Activated CD8-positive, alpha-beta T cell treated with anti-CD3 and anti-CD28 coated beads for 36 hours (primary cell): ENCODE results near the gene PNPO. TPM values are rescaled to one million over a fixed set of nuclear protein-coding genes. Genes with fewer than 3 reads are reported as not detected.
"Not testable (repeated sequence)": the region's sequence is repeated elsewhere in the genome, so short reads cannot be mapped to it uniquely, and the experiment has no call there.

Experiments used
- ATAC-seq: fragments of 200-7000 bp; cut with Tn5 transposase; one replicate; pipeline ENCODE4 v1.10.0; 2021; ENCODE audit warnings: mild to moderate bottlenecking, moderate library complexity
- CTCF ChIA-PET: fragments of 350-600 bp; sonication (Branson Sonifier 250); formaldehyde crosslinking; loops from one replicate; lab custom pipeline; 2021; ENCODE audit warnings: antibody characterized with exemption; lab: Charles Lee
- POLR2A ChIA-PET: fragments of 350-600 bp; sonication (Branson Sonifier 250); formaldehyde crosslinking; loops from one replicate; lab custom pipeline; 2021; ENCODE audit warnings: antibody characterized with exemption; lab: Charles Lee
- DNase-seq: peaks from one replicate; pipeline ENCODE4 v3.0.0-alpha.2; 2020
- H3K27ac Mint-ChIP-seq: one replicate; pipeline ENCODE4 v1.8.0; 2021; ENCODE audit warnings: mild to moderate bottlenecking, mixed read lengths
- H3K27me3 Mint-ChIP-seq: one replicate; pipeline ENCODE4 v1.8.0; 2021; ENCODE audit warnings: mixed read lengths
- H3K36me3 Mint-ChIP-seq: one replicate; pipeline ENCODE4 v1.8.0; 2021; ENCODE audit warnings: low read depth, mixed read lengths
- H3K4me1 Mint-ChIP-seq: one replicate; pipeline ENCODE4 v1.8.0; 2021; ENCODE audit warnings: low read depth, mixed read lengths
- H3K4me3 Mint-ChIP-seq: one replicate; pipeline ENCODE4 v1.8.0; 2021; ENCODE audit warnings: mild to moderate bottlenecking, moderate library complexity, mixed read lengths
- H3K9me3 Mint-ChIP-seq: one replicate; pipeline ENCODE4 v1.8.0; 2021; ENCODE audit warnings: mixed read lengths
- intact Hi-C: fragments of 100-400 bp; cut with micrococcal nuclease; formaldehyde crosslinking; loops from one replicate; pipeline ENCODE4 v1.10.0; 2022
- total RNA-seq, 2 experiments: library from RNA; stranded (reverse); gene quantifications; one replicate each; pipeline ENCODE4 v1.2.3, GENCODE V29; 2021
- TF ChIP-seq, protein P1 (sequence below): fragments of 200-600 bp; IDR thresholded peaks from one replicate; pipeline ENCODE4 v1.8.0; 2022; ENCODE audit warnings: antibody characterized with exemption, mild to moderate bottlenecking

The PNPO gene
- total RNA-seq, 2 experiments from 2014 or later = 41.0 to 42.7 TPM

DNA sequence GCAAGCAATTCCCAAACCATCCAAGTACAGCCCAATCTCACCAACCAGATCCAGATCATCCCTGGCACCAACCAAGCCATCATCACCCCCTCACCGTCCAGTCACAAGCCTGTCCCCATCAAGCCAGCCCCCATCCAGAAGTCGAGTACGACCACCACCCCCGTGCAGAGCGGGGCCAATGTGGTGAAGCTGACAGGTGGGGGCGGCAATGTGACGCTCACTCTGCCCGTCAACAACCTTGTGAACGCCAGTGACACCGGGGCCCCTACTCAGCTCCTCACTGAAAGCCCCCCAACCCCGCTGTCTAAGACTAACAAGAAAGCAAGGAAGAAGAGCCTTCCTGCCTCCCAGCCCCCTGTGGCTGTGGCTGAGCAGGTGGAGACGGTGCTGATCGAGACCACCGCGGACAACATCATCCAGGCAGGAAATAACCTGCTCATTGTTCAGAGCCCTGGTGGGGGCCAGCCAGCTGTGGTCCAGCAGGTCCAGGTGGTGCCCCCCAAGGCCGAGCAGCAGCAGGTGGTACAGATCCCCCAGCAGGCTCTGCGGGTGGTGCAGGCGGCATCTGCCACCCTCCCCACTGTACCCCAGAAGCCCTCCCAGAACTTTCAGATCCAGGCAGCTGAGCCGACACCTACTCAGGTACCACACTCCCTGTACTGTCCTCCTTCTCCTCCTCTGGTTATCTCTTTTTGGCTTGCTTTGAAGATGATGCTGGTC is 24.7 kb upstream of the PNPO start:
- H3K36me3 Mint-ChIP-seq = peaks cover 2% of the 10 kb centered on the region
- no peaks in the 10 kb centered on the region for H3K9me3 Mint-ChIP-seq
- TF ChIP-seq, protein P1, sequence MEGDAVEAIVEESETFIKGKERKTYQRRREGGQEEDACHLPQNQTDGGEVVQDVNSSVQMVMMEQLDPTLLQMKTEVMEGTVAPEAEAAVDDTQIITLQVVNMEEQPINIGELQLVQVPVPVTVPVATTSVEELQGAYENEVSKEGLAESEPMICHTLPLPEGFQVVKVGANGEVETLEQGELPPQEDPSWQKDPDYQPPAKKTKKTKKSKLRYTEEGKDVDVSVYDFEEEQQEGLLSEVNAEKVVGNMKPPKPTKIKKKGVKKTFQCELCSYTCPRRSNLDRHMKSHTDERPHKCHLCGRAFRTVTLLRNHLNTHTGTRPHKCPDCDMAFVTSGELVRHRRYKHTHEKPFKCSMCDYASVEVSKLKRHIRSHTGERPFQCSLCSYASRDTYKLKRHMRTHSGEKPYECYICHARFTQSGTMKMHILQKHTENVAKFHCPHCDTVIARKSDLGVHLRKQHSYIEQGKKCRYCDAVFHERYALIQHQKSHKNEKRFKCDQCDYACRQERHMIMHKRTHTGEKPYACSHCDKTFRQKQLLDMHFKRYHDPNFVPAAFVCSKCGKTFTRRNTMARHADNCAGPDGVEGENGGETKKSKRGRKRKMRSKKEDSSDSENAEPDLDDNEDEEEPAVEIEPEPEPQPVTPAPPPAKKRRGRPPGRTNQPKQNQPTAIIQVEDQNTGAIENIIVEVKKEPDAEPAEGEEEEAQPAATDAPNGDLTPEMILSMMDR = no peak
- intact Hi-C loops = no loop called here
- ChIA-PET POLR2A (interaction anchor here (1.6 kb wide), 1 partner anchor 21 kb away, joined by 10 read pairs; the partner anchor contains the start of gene SP2), CTCF (no interaction called here)
- H3K4me3 Mint-ChIP-seq = no peak overlapping the region
- DNase-seq = no peak
- peaks cover 3% of the 10 kb centered on the region for H3K4me1 Mint-ChIP-seq
- no peak overlapping the region for H3K27ac Mint-ChIP-seq
- no peaks in the 10 kb centered on the region for H3K27me3 Mint-ChIP-seq
- no peak for ATAC-seq

DNA sequence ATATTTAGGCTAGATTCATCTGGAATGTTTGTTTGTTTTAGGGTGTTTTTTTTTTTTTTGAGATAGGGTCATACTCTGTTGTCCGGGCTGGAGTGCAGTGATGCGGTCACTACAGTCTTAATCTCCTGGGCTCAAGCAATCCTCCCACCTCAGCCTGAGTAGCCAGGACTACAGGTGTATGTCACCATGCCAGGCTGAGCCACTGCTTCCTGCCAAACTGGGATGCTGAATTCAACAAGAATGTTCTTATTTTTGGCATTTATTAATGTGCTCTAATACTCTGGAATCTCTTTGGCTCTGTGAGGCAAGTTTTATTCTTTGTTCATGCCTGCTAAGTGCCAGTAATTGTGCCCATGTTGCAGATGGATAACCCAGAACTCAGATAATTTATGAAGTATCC is 23.8 kb upstream of the PNPO start:
- ATAC-seq (no peak), DNase-seq (no peak)
- H3K36me3 Mint-ChIP-seq = peaks cover 2% of the 10 kb centered on the region
- no peaks in the 10 kb centered on the region for H3K27me3 Mint-ChIP-seq
- H3K9me3 Mint-ChIP-seq = no peaks in the 10 kb centered on the region
- CTCF ChIA-PET = no interaction called here
- intact Hi-C loops = no loop called here
- TF ChIP-seq, protein P1 = no peak
- H3K27ac Mint-ChIP-seq = peak overlapping the region; percentile 28
- no peak overlapping the region for H3K4me3 Mint-ChIP-seq
- H3K4me1 Mint-ChIP-seq = no peaks in the 10 kb centered on the region
- POLR2A ChIA-PET = no interaction called here

- H3K9me3 Mint-ChIP-seq = no peaks in the 10 kb centered on the region
- TF ChIP-seq, protein P1 = no peak
- no peaks in the 10 kb centered on the region for H3K27me3 Mint-ChIP-seq
- intact Hi-C loops = no loop called here
- ATAC-seq (no peak), DNase-seq (no peak)
- H3K27ac Mint-ChIP-seq = peak overlapping the region; percentile 47
- CTCF ChIA-PET = interaction anchor here (1.7 to 2.0 kb wide), 2 partner anchors 29 to 32 kb away, joined by 5 to 8 read pairs; no protein-coding TSS in a partner anchor
- POLR2A ChIA-PET = interaction anchor here (0.6 kb wide), 1 partner anchor 732 kb away, joined by 3 read pairs; no protein-coding TSS in a partner anchor
- H3K36me3 Mint-ChIP-seq = peaks cover 2% of the 10 kb centered on the region
- no peaks in the 10 kb centered on the region for H3K4me1 Mint-ChIP-seq
- no peak overlapping the region for H3K4me3 Mint-ChIP-seq
These were observed 23.4 kb upstream of the PNPO start for GRCh38 chr17:47918006-47918405.

DNA sequence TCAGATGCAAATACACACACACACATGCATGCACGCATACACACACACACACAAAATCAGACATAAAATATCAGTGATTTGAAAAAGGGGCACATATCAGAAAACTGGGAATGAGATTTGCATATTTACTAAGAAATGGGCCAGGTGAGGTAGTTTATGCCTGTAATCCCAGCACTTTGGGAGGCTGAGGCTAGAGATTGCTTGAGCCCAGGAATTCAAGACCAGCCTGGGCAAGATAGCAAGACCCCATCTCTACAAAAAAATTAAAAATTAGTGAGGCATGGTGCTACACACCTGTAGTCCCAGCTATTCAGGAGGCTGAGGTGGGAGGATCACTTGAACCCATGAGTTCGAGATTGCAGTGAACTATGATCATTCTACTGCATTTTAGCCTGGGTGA is 22.4 kb upstream of the PNPO start:
- Mint-ChIP-seq H3K27ac (no peak overlapping the region), H3K27me3 (no peaks in the 10 kb centered on the region)
- ATAC-seq = no peak

GRCh38 chr17:47919889-47920288 is 21.5 kb upstream of the PNPO start:
- intact Hi-C loops, H3K4me3 Mint-ChIP-seq, H3K4me1 Mint-ChIP-seq, POLR2A ChIA-PET, H3K36me3 Mint-ChIP-seq, DNase-seq, H3K27ac Mint-ChIP-seq, ATAC-seq, H3K27me3 Mint-ChIP-seq, H3K9me3 Mint-ChIP-seq: not testable (repeated sequence)
- CTCF ChIA-PET = interaction anchor here (1.3 to 2.0 kb wide), 3 partner anchors 12 to 30 kb away, joined by 3 to 8 read pairs (median 5); no protein-coding TSS in a partner anchor

More for the DNA sequence above, 22.4 kb upstream of the PNPO start:
- Mint-ChIP-seq H3K4me1 (no peaks in the 10 kb centered on the region), H3K9me3 (no peaks in the 10 kb centered on the region), H3K36me3 (peaks cover 2% of the 10 kb centered on the region), H3K4me3 (no peak overlapping the region)
- CTCF ChIA-PET = interaction anchor here (0.6 to 2.0 kb wide), 5 partner anchors 11 to 317 kb away, joined by 3 to 8 read pairs (median 5); no protein-coding TSS in a partner anchor
- TF ChIP-seq, protein P1 = no peak
- POLR2A ChIA-PET = no interaction called here
- no peak for DNase-seq
- intact Hi-C loops = no loop called here
